Dedifferentiated amniotic fluid mesenchymal stem cell (primary cell): ENCODE data around the gene SCAF4.
"Not testable (repeated sequence)": the region's sequence is repeated elsewhere in the genome, so short reads cannot be mapped to it uniquely, and the experiment has no call there.

Experiments
- DNase-seq: peaks from one replicate; pipeline ENCODE4 v3.0.0-alpha.2; 2016; ENCODE audit errors: extremely low spot score

SCAF4 gene

GRCh38 chr21:31641416-31641922 lies 90.4 kb downstream of the SCAF4 start:
- no peak for DNase-seq

DNA sequence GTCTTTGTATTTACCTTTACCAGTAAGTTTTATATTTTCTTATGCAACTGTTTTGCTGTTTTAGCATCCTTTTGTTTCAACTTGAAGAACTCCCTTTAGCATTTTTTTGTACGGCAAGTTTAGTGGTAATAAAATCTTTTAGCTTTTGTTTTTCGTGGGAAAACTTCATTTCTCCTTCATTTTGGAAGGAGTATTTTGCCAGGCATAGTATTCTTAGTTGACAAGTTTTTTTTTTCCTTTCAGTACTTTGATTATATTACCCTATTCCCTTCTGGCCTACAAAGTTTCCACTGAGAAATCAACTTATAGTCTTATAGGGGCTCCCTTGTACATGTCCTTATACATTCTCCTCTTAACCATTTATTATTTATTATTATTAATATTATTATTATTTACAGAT lies 95.0 kb downstream of the SCAF4 start:
- DNase-seq = no peak

DNA sequence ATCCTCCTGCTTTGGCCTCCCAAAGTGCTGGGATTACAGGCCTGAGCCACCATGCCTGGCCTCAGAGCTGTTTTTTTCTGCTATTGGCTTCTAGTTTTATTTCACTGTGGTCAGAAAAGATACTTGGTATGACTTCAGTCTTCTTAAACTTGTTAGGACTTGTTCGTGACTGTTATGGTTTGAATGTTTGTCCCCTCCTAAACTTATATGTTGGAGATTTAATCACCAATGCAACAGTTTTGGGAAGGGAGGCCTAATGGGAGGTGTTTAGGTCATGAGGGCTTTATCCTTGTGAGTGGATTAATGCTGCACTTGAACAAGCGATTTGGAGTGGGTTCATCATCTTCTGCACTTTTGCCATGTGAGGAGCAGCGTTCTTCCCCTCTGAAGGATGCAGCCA lies 96.9 kb downstream of the SCAF4 start:
- DNase-seq = no peak

DNA sequence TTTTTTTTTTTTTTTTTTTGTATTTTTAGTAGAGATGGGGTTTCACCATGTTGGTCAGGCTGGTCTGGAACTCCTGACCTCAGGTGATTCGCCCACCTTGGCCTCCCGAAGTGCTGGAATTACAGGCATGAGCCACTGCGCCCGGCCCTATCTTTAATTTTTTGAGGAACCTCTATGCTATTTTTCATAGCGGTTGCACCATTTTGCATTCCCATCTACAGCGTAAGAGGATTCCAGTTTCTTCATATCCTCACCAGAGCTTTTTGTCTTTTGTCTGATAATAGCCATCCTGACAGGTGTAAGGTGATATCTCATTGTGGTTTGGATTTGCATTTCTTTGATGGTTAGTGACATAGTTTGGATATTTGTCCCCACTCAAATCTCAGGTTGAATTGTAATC lies 100.0 kb downstream of the SCAF4 start:
- DNase-seq = not testable (repeated sequence)

GRCh38 chr21:31629972-31630711 lies 101.8 kb downstream of the SCAF4 start:
- DNase-seq = no peak

DNA sequence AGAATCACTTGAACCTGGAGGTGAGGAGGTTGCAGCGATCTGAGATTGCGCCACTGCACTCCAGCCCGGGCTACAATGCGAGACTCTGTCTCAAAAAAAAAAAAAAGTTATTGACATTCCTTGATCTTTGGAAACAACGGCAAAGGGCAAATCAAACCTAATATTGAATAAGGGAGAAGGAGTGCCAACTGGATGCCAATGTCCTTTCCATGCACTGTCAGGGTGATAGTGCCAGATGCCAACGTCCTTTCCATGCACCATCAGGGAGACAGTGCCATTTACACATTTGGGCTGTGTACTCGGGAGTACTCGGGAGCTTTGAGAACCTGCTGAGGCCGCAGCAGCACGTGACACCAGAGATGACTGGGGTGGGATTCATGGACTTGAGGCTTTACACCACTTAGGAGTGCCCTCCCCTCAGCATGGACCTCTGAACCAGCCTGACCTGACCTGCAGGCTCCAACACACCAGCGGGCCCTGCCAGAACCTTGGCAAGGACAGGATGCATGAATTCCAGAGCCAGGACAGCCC lies 106.9 kb downstream of the SCAF4 start:
- DNase-seq = no peak

- no peak for DNase-seq
Observed at GRCh38 chr21:31624181-31624580, 107.7 kb downstream of the SCAF4 start.

- DNase-seq = no peak
Observed at GRCh38 chr21:31623664-31624063, 108.3 kb downstream of the SCAF4 start.

DNA sequence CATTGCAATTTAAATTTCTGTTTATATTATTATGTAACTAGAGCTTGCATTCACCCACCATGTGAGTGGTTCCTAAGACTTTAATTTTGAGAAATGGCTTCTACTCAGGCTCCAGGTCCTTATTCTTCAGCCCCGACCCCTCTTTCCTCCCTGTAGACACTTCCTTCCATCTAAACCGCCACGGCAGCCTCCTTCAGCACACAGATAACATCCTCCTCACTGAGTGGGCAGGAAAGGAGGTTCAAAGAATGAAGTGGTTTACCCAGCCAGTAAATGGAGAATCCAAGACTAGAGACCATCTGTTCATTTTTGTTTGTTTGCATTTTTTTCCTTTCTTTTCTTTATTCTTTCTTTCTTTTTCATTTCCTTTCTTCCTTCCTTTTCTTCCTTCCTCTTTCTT lies 109.5 kb downstream of the SCAF4 start:
- no peak for DNase-seq
